ENCODE data around the gene GFOD2.
A peak's percentile ranks its signal among the peaks of the same experiment; 100 is the strongest.
"Not testable (repeated sequence)": the region's sequence is repeated elsewhere in the genome, so short reads cannot be mapped to it uniquely, and the experiment has no call there.

Gene GFOD2

GRCh38 chr16:67719048-67719777, at the start of gene GFOD2:
Gene GFOD2, minus strand, starts transcription at chr16:67719316. Its CDS starts 33,601 bp downstream, at chr16:67685715.
- DNase-seq (ENCODE audit: low read depth) = peak; percentile 98

GRCh38 chr16:67767953-67768352, 48.8 kb upstream of the GFOD2 start:
- DNase-seq (ENCODE audit: low read depth) = no peak

- no peak for DNase-seq (ENCODE audit: low read depth)
These were observed 47.2 kb upstream of the GFOD2 start for GRCh38 chr16:67766291-67766690.

- no peak for DNase-seq (ENCODE audit: low read depth)
These were observed 45.1 kb upstream of the GFOD2 start for GRCh38 chr16:67764158-67764667.

- DNase-seq (ENCODE audit: low read depth) = no peak
These were observed 44.0 kb upstream of the GFOD2 start for GRCh38 chr16:67763066-67763465.

GRCh38 chr16:67762385-67762784, 43.3 kb upstream of the GFOD2 start:
- no peak for DNase-seq (ENCODE audit: low read depth)

- no peak for DNase-seq (ENCODE audit: low read depth)
These were observed 42.8 kb upstream of the GFOD2 start for GRCh38 chr16:67761924-67762323.

- DNase-seq (ENCODE audit: low read depth) = no peak
These were observed 41.8 kb upstream of the GFOD2 start for GRCh38 chr16:67760956-67761230.

- no peak for DNase-seq (ENCODE audit: low read depth)
These were observed 41.3 kb upstream of the GFOD2 start for GRCh38 chr16:67760206-67760955.

- no peak for DNase-seq (ENCODE audit: low read depth)
These were observed 39.9 kb upstream of the GFOD2 start for GRCh38 chr16:67758966-67759365.

- DNase-seq (ENCODE audit: low read depth) = no peak
These were observed 38.9 kb upstream of the GFOD2 start for GRCh38 chr16:67758006-67758405.

GRCh38 chr16:67752641-67753040, 33.5 kb upstream of the GFOD2 start:
- DNase-seq (ENCODE audit: low read depth) = no peak

- not testable (repeated sequence) for DNase-seq (ENCODE audit: low read depth)
These were observed 32.2 kb upstream of the GFOD2 start for GRCh38 chr16:67751331-67751730.

- no peak for DNase-seq (ENCODE audit: low read depth)
These were observed 31.4 kb upstream of the GFOD2 start for GRCh38 chr16:67750466-67750865.

- no peak for DNase-seq (ENCODE audit: low read depth)
These were observed 30.4 kb upstream of the GFOD2 start for GRCh38 chr16:67749436-67750078.

GRCh38 chr16:67748834-67749233, 29.7 kb upstream of the GFOD2 start:
- DNase-seq (ENCODE audit: low read depth) = no peak

- no peak for DNase-seq (ENCODE audit: low read depth)
These were observed 27.7 kb upstream of the GFOD2 start for GRCh38 chr16:67746846-67747245.

- DNase-seq (ENCODE audit: low read depth) = no peak
These were observed 22.0 kb upstream of the GFOD2 start for GRCh38 chr16:67741118-67741517.

GRCh38 chr16:67740391-67740790, 21.3 kb upstream of the GFOD2 start:
- DNase-seq (ENCODE audit: low read depth) = no peak

- DNase-seq (ENCODE audit: low read depth) = no peak
These were observed 17.7 kb upstream of the GFOD2 start for GRCh38 chr16:67736858-67737257.

- no peak for DNase-seq (ENCODE audit: low read depth)
These were observed 15.7 kb upstream of the GFOD2 start for GRCh38 chr16:67734731-67735201.

GRCh38 chr16:67733734-67734470, 14.8 kb upstream of the GFOD2 start:
- DNase-seq (ENCODE audit: low read depth) = no peak
